ENCODE data around the gene PDE9A. TPM values are rescaled to one million over a fixed set of nuclear protein-coding genes. Genes with fewer than 3 reads are reported as not detected.

PDE9A gene
- total RNA-seq, 1 experiment from 2014 or later, result 31.9 TPM

DNA sequence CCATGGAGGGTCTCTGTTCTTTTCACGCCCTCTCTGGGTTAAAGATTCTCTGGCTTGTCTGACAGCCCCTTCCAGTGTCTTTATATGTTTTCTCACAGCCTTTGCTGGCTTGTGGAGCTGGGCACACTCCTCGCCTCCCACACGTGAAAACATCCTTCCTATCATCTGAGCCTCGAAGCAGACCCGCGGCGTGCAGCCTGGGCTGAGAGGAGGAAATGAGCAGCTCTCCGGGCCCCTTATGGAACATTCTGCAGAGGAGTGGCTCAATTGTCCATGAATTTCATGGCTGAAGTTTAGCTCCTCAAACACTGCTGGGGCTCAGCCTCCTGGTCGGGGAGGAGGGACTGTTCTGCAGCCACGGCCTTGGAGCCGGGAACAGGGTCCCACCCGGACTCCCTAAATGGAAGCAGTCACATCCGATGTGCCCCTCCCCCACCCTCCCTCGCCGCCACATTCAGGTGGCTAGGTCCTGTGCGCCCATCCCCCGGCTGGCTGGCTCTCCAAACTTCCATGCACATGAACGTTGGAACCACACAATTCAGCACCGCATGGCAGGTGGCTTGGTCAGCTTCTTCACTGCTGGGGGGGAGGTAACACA lies 15.1 kb upstream of the PDE9A start:
- Histone ChIP-seq H2BK5ac (ENCODE audit: insufficient read length, low read length) (no peak overlapping the region), H2BK120ac (ENCODE audit: low read depth, low read length, poor library complexity, severe bottlenecking) (no peak overlapping the region), H3K4me1 (ENCODE audit: insufficient read depth, low read length) (0 out of 2 replicates have a peak, but pooled peaks cover 3% of the 10 kb centered on the region), H3K23me2 (ENCODE audit: insufficient read length, low read depth, low read length, poor library complexity, severe bottlenecking) (no peaks in the 10 kb centered on the region), H3K56ac (ENCODE audit: insufficient read length, low read depth, low read length) (no peak overlapping the region), H3T11ph (ENCODE audit: low read length) (no peak overlapping the region), H3K4ac (ENCODE audit: low read depth, low read length) (no peak overlapping the region), H3K27me3 (ENCODE audit: insufficient read depth, low read length) (no peaks in the 10 kb centered on the region), H4K91ac (ENCODE audit: insufficient read length, low read depth, low read length) (no peak overlapping the region), H4K8ac (replicated peaks; ENCODE audit: insufficient read length, low read depth, low read length) (no peak overlapping the region), H2BK12ac (ENCODE audit: insufficient read length, low read depth, low read length) (no peak overlapping the region), H2AK5ac (ENCODE audit: insufficient read length, low read length) (no peak overlapping the region), H3K9me3 (ENCODE audit: control insufficient read depth, low read depth, low read length) (no peaks in the 10 kb centered on the region), H2BK15ac (ENCODE audit: low read depth, low read length) (no peak overlapping the region), H4K5ac (ENCODE audit: insufficient read length, low read depth, low read length) (no peak overlapping the region), H3K23ac (ENCODE audit: insufficient read length, low read depth, low read length) (no peak overlapping the region), H3K14ac (ENCODE audit: insufficient read depth, low read length) (no peak overlapping the region), H3K4me2 (ENCODE audit: insufficient read depth, insufficient read length, low read length) (no peak overlapping the region), H3K9ac (ENCODE audit: extremely low read depth, insufficient read length, low read length) (no peak overlapping the region), H4K20me1 (ENCODE audit: control insufficient read depth, insufficient read depth, insufficient read length) (no peaks in the 10 kb centered on the region), H3K18ac (ENCODE audit: insufficient read length, low read depth, low read length) (no peak overlapping the region), H3K79me1 (ENCODE audit: insufficient read depth, low read depth, low read length, poor library complexity, severe bottlenecking) (no peaks in the 10 kb centered on the region), H3K79me2 (ENCODE audit: insufficient read depth, low read length) (no peaks in the 10 kb centered on the region), H2AFZ (ENCODE audit: low read length) (no peak overlapping the region), H2BK20ac (ENCODE audit: low read depth, low read length, poor library complexity, severe bottlenecking) (no peak overlapping the region), H3K27ac (ENCODE audit: insufficient read length, low read depth, low read length) (no peak overlapping the region)
- no peak for DNase-seq
- Mint-ChIP-seq H3K27ac (no peak overlapping the region), H3K4me3 (no peak overlapping the region), H3K9me3 (peaks cover 0 to 2% of the 10 kb centered on the region in 2 experiments; a peak in 1 of 5 replicates), H3K4me1 (peaks cover 15 to 31% of the 10 kb centered on the region in 2 experiments), H3K36me3 (ENCODE audit: insufficient read depth in 1 of 3, low read depth in 3 of 3) (no peaks in the 10 kb centered on the region), H3K27me3 (ENCODE audit: low read depth) (peaks cover 25% of the 10 kb centered on the region)
- WGBS (ENCODE audit: extremely low coverage, insufficient read length, low lambda C conversion rate), result no CpG with 5 or more reads among the region's 19 CpGs
- TF ChIP-seq, protein P1, sequence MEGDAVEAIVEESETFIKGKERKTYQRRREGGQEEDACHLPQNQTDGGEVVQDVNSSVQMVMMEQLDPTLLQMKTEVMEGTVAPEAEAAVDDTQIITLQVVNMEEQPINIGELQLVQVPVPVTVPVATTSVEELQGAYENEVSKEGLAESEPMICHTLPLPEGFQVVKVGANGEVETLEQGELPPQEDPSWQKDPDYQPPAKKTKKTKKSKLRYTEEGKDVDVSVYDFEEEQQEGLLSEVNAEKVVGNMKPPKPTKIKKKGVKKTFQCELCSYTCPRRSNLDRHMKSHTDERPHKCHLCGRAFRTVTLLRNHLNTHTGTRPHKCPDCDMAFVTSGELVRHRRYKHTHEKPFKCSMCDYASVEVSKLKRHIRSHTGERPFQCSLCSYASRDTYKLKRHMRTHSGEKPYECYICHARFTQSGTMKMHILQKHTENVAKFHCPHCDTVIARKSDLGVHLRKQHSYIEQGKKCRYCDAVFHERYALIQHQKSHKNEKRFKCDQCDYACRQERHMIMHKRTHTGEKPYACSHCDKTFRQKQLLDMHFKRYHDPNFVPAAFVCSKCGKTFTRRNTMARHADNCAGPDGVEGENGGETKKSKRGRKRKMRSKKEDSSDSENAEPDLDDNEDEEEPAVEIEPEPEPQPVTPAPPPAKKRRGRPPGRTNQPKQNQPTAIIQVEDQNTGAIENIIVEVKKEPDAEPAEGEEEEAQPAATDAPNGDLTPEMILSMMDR (conservative IDR thresholded peaks at IDR 0.05), result no peak
